Transverse colon (tissue), 4 donors: ENCODE results near the gene DNAI7. TPM values are rescaled to one million over a fixed set of nuclear protein-coding genes. Genes with fewer than 3 reads are reported as not detected.

ENCODE experiments used
- DNase-seq: peaks from one replicate; pipeline ENCODE4 v3.0.0-alpha.2; 2019
- H3K27ac ChIP-seq, 4 donors: fragments of 200-600 bp; sonication (generic); 2 replicates each; pipeline ENCODE4 v1.5.1; 2016 to 2018; ENCODE audit warnings: inconsistent platforms in 4 of 4
- H3K27me3 ChIP-seq: fragments of 200-600 bp; sonication (generic); 2 replicates; pipeline ENCODE4 v1.5.1; 2017; ENCODE audit warnings: inconsistent platforms
- H3K36me3 ChIP-seq, 4 donors: fragments of 200-600 bp; sonication (generic); 2 replicates each; pipeline ENCODE4 v1.5.1; 2017 to 2019; ENCODE audit warnings: inconsistent platforms in 4 of 4
- H3K4me1 ChIP-seq, 4 donors: fragments of 200-600 bp; sonication (generic); 2 replicates each; pipeline ENCODE4 v1.5.1; 2017 to 2020; ENCODE audit warnings: inconsistent platforms in 4 of 4
- H3K4me3 ChIP-seq, 4 donors: fragments of 200-600 bp; sonication (generic); 1 replicate in 1 of 4; 2 replicates in 3 of 4; pipeline versions ENCODE4 v1.5.1 to v1.6.1; 2017 to 2019; ENCODE audit warnings: inconsistent platforms in 4 of 4
- H3K9me3 ChIP-seq, 2 donors: fragments of 200-600 bp; sonication (generic); 2 replicates each; pipeline ENCODE4 v1.5.1; 2017 to 2019; ENCODE audit warnings: inconsistent platforms in 2 of 2
- EP300 ChIP-seq: sonication (generic); formaldehyde crosslinking; IDR thresholded peaks from one replicate; pipeline ENCODE4 v1.6.1; 2017; ENCODE audit warnings: antibody characterized with exemption, low read depth
- POLR2A ChIP-seq: fragments of 450-650 bp; IDR thresholded peaks from one replicate; pipeline ENCODE4 v1.6.1; 2016; ENCODE audit warnings: antibody characterized with exemption, mild to moderate bottlenecking, moderate library complexity
- POLR2AphosphoS5 ChIP-seq, 3 donors: sonication (generic); formaldehyde crosslinking; IDR thresholded peaks; one replicate each; pipeline ENCODE4 v1.6.1; 2016; ENCODE audit warnings: antibody characterized with exemption in 3 of 3
- WGBS, 2 donors: methylation state at CpG; one replicate each; pipeline ENCODE4 v1.1.5; 2018; ENCODE audit warnings: low coverage in 1 of 2; 5-methylcytosine and 5-hydroxymethylcytosine counted together
- in situ Hi-C, 4 donors: fragments of 200-750 bp; cut with MboI; loops; one replicate each; pipeline versions ENCODE4 v1.15.0 to v1.15.1; 2017; ENCODE audit warnings: low sequenced_read_pairs in 3 of 4, low pct_ligation_motif_present in 1 of 4, low pct_unique_long_range_greater_than_20kb in 1 of 4
- intact Hi-C: fragments of 100-400 bp; cut with DNase I; formaldehyde crosslinking; loops from one replicate; pipeline ENCODE4 v1.15.1; 2023; ENCODE audit warnings: low total_unique reads
- total RNA-seq, 4 donors: library from RNA; depleted of rRNA; stranded (reverse); fragments of >200 nt; gene quantifications; one replicate each; pipeline ENCODE4 v1.1.0, GENCODE V29; 2016
- TF ChIP-seq, protein P1 (sequence below), 5 experiments: fragments of 200-600 bp in 3 of 5; fragments of 450-650 bp in 2 of 5; sonication (generic) in 3 of 5; IDR thresholded peaks; 1 replicate in 2 of 5; 2 replicates in 3 of 5; pipeline ENCODE4 v1.5.1; 2016 to 2017; ENCODE audit warnings: antibody characterized with exemption in 5 of 5, inconsistent platforms in 3 of 5, mild to moderate bottlenecking in 2 of 5, moderate library complexity in 1 of 5

The DNAI7 gene
- total RNA-seq, 4 donors from 2014 or later, result 0.32 TPM; not detected in 3

DNA sequence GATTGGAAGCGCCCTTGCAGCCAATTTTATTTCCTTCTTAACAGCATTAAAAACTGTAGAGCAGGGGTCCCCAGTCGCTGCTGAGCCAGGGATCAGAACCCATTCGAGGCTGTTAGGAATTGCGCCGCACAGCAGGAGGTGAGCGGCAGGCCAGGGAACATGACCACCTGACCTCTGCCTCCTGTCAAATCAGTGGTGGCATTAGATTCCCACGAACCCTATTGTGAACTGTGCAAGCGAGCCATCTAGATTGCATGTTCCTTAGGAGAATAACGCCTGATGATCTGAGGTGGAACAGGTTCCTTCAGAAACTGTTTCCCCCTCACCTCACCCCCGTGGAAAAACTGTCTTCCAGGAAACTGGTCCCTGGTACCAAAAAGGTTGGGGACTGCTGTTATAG lies 107.4 kb downstream of the DNAI7 start:
- Histone ChIP-seq H3K27ac (no peak overlapping the region), H3K4me1 (no peaks in the 10 kb centered on the region), H3K4me3 (no peak overlapping the region), H3K27me3 (no peaks in the 10 kb centered on the region), H3K9me3 (no peaks in the 10 kb centered on the region), H3K36me3 (no peaks in the 10 kb centered on the region)
- in situ Hi-C loops (no loop called here), intact Hi-C loops (no loop called here)
- TF ChIP-seq POLR2AphosphoS5 (IDR thresholded peaks at IDR 0.05) (no peak), POLR2A (no peak), EP300 (no peak)
- TF ChIP-seq, protein P1, sequence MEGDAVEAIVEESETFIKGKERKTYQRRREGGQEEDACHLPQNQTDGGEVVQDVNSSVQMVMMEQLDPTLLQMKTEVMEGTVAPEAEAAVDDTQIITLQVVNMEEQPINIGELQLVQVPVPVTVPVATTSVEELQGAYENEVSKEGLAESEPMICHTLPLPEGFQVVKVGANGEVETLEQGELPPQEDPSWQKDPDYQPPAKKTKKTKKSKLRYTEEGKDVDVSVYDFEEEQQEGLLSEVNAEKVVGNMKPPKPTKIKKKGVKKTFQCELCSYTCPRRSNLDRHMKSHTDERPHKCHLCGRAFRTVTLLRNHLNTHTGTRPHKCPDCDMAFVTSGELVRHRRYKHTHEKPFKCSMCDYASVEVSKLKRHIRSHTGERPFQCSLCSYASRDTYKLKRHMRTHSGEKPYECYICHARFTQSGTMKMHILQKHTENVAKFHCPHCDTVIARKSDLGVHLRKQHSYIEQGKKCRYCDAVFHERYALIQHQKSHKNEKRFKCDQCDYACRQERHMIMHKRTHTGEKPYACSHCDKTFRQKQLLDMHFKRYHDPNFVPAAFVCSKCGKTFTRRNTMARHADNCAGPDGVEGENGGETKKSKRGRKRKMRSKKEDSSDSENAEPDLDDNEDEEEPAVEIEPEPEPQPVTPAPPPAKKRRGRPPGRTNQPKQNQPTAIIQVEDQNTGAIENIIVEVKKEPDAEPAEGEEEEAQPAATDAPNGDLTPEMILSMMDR (IDR thresholded peaks at IDR 0.05), result no peak
- 79 to 81% methylated on average over 3 to 10 of the region's 10 CpGs for WGBS, 2 donors
- DNase-seq, result no peak

DNA sequence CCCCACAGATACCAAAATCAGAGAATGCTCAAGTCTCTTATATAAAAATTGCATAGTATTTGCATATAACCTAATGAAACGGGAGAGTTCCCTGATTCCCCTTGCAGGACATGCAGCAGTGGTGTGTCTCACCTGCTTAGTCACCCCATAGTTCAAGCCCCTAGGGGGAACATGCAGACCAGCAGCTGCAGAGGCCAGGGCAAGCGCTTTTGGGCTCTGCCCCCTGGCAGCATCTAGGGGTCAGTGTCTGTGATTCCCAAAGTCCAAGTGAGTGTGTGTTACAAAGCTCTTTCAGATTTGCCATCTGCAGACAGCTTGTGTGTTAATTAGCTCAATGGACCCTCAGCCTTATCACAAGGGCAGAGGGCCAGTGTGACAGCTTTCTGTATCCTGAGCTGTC lies 110.1 kb downstream of the DNAI7 start:
- no peaks in the 10 kb centered on the region for H3K27me3 ChIP-seq
- no peak for TF ChIP-seq POLR2A
- TF ChIP-seq EP300, result no peak
- TF ChIP-seq, protein P1 (IDR thresholded peaks at IDR 0.05), result no peak
- no peak for TF ChIP-seq POLR2AphosphoS5 (IDR thresholded peaks at IDR 0.05)
- in situ Hi-C loops (no loop called here), intact Hi-C loops (no loop called here)
- no peak for DNase-seq
- no peak overlapping the region for H3K27ac ChIP-seq
- H3K4me3 ChIP-seq, result no peak overlapping the region
- H3K36me3 ChIP-seq, result no peaks in the 10 kb centered on the region
- no peaks in the 10 kb centered on the region for H3K4me1 ChIP-seq
- 61% methylated on average over 1 of the region's 2 CpGs; no CpG with 5 or more reads in 1 of the 2 donors for WGBS, 2 donors
- H3K9me3 ChIP-seq, result no peaks in the 10 kb centered on the region

GRCh38 chr12:25083211-25083610 lies 111.7 kb downstream of the DNAI7 start:
- DNase-seq, result no peak
- H3K27me3 ChIP-seq, result no peaks in the 10 kb centered on the region
- H3K27ac ChIP-seq, result no peak overlapping the region
- intact Hi-C loops (no loop called here), in situ Hi-C loops (no loop called here)
- 63 to 68% methylated on average over 5 of the region's 5 CpGs for WGBS, 2 donors
- no peaks in the 10 kb centered on the region for H3K4me1 ChIP-seq
- H3K9me3 ChIP-seq, result no peaks in the 10 kb centered on the region
- no peak overlapping the region for H3K4me3 ChIP-seq
- TF ChIP-seq POLR2AphosphoS5 (IDR thresholded peaks at IDR 0.05) (no peak), EP300 (no peak), POLR2A (no peak)
- TF ChIP-seq, protein P1 (IDR thresholded peaks at IDR 0.05), result no peak
- no peaks in the 10 kb centered on the region for H3K36me3 ChIP-seq

GRCh38 chr12:25082628-25083027 lies 112.3 kb downstream of the DNAI7 start:
- no peaks in the 10 kb centered on the region for H3K9me3 ChIP-seq
- intact Hi-C loops, result no loop called here
- no peaks in the 10 kb centered on the region for H3K4me1 ChIP-seq
- DNase-seq, result no peak
- no peaks in the 10 kb centered on the region for H3K36me3 ChIP-seq
- in situ Hi-C loops, result no loop called here
- no peaks in the 10 kb centered on the region for H3K27me3 ChIP-seq
- H3K4me3 ChIP-seq, result no peak overlapping the region
- WGBS, 2 donors, result 62 to 70% methylated on average over 2 of the region's 2 CpGs
- no peak for TF ChIP-seq EP300
- TF ChIP-seq, protein P1 (IDR thresholded peaks at IDR 0.05), result no peak
- no peak for TF ChIP-seq POLR2AphosphoS5 (IDR thresholded peaks at IDR 0.05)
- TF ChIP-seq POLR2A, result no peak
- H3K27ac ChIP-seq, result no peak overlapping the region
